RWPE2 (cell line): ENCODE measurements around the gene OR2D2.
A peak's percentile ranks its signal among the peaks of the same experiment; 100 is the strongest.
"Not testable (repeated sequence)": the region's sequence is repeated elsewhere in the genome, so short reads cannot be mapped to it uniquely, and the experiment has no call there.

Source experiments
- ATAC-seq: fragments of 200-7000 bp; cut with Tn5 transposase; 3 replicates; pipeline ENCODE4 v1.9.1; 2021; ENCODE audit warnings: low read depth
- DNase-seq: peaks from one replicate; pipeline ENCODE4 v3.0.0-alpha.2; 2020; ENCODE audit warnings: low spot score
- H3K27ac ChIP-seq: fragments of 450-650 bp; 2 replicates; pipeline ENCODE4 v1.5.1; 2017; ENCODE audit warnings: mild to moderate bottlenecking; ENCODE audit not compliant: poor library complexity, severe bottlenecking
- H3K27me3 ChIP-seq: fragments of 250-450 bp; sonication (Bioruptor Pico); 2 replicates; pipeline ENCODE4 v1.5.1; 2021; ENCODE audit warnings: mild to moderate bottlenecking, moderate library complexity; ENCODE audit not compliant: insufficient read depth, poor library complexity, severe bottlenecking
- H3K36me3 ChIP-seq: fragments of 250-450 bp; sonication (Bioruptor Pico); 2 replicates; pipeline ENCODE4 v1.5.1; 2020; ENCODE audit warnings: low read depth, mild to moderate bottlenecking, moderate library complexity
- H3K4me1 ChIP-seq: fragments of 250-450 bp; sonication (Bioruptor Pico); 2 replicates; pipeline ENCODE4 v1.5.1; 2021; ENCODE audit warnings: mild to moderate bottlenecking, moderate library complexity; ENCODE audit not compliant: insufficient read depth, poor library complexity, severe bottlenecking
- H3K4me3 ChIP-seq: fragments of 250-450 bp; sonication (Bioruptor Pico); 2 replicates; pipeline ENCODE4 v1.5.1; 2021; ENCODE audit warnings: mild to moderate bottlenecking, moderate library complexity; ENCODE audit not compliant: severe bottlenecking
- H3K9me3 ChIP-seq: fragments of 250-450 bp; sonication (Bioruptor Pico); 2 replicates; pipeline ENCODE4 v1.5.1; 2021; ENCODE audit warnings: mild to moderate bottlenecking, moderate library complexity; ENCODE audit not compliant: severe bottlenecking
- TF ChIP-seq, protein P1 (sequence below): fragments of 450-650 bp; IDR thresholded peaks from one replicate; pipeline ENCODE4 v1.5.1; 2017; ENCODE audit warnings: mild to moderate bottlenecking, moderate library complexity; ENCODE audit not compliant: poor library complexity, severe bottlenecking

OR2D2 gene

DNA sequence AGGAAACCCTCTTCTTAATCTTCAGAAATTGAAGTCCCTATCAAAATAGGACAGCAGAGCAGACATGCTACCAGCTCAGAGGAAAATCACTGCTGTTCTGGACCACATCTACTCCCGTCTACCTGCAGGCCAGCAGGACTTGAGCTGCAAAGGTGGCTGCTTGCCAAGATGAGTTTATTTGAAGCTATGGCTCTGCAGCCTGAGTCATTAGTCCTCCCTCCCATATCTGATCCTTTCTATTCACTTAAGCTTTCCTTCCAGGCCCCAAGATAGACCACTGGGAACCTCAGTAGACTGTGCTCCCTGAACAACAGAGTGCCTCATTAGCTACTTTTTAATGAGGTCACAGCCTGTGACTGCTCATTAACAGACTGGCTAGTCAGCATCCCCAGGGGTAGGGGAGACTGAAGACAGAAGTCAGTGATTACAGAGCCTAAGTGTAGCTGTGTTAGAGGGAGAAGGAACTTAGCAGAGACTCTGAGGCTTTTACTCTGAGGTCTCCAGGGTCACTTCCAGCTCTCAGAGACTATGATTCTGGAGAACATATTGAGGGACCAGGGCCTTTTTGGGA is 36.2 kb downstream of the OR2D2 start:
- Histone ChIP-seq H3K4me1 (no peaks in the 10 kb centered on the region), H3K27ac (no peak overlapping the region), H3K36me3 (no peaks in the 10 kb centered on the region), H3K27me3 (no peaks in the 10 kb centered on the region), H3K4me3 (no peak overlapping the region), H3K9me3 (no peaks in the 10 kb centered on the region)
- no peak for DNase-seq
- TF ChIP-seq, protein P1, sequence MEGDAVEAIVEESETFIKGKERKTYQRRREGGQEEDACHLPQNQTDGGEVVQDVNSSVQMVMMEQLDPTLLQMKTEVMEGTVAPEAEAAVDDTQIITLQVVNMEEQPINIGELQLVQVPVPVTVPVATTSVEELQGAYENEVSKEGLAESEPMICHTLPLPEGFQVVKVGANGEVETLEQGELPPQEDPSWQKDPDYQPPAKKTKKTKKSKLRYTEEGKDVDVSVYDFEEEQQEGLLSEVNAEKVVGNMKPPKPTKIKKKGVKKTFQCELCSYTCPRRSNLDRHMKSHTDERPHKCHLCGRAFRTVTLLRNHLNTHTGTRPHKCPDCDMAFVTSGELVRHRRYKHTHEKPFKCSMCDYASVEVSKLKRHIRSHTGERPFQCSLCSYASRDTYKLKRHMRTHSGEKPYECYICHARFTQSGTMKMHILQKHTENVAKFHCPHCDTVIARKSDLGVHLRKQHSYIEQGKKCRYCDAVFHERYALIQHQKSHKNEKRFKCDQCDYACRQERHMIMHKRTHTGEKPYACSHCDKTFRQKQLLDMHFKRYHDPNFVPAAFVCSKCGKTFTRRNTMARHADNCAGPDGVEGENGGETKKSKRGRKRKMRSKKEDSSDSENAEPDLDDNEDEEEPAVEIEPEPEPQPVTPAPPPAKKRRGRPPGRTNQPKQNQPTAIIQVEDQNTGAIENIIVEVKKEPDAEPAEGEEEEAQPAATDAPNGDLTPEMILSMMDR: no peak
- peak; percentile 91 for ATAC-seq

DNA sequence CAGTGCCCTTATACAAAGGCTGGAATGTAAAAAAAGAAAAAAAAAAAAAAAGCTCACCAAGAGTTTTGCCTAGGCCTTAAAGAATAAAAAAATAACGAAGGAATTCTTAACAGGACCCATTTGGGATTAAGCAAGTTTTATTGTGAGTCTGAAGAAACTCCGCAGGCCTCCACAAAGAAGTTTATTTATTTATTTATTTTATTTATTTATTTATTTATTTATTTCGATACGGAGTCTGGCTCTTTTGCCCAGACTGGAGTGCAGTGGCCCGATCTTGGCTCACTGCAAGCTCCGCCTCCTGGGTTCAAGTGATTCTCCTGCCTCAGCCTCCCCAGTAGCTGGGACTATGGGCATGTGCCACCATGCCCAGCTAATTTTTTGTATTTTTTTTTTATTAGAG is 37.5 kb downstream of the OR2D2 start:
- not testable (repeated sequence) for H3K4me3 ChIP-seq, ATAC-seq, H3K27ac ChIP-seq, H3K27me3 ChIP-seq, H3K9me3 ChIP-seq, DNase-seq, H3K4me1 ChIP-seq, H3K36me3 ChIP-seq

DNA sequence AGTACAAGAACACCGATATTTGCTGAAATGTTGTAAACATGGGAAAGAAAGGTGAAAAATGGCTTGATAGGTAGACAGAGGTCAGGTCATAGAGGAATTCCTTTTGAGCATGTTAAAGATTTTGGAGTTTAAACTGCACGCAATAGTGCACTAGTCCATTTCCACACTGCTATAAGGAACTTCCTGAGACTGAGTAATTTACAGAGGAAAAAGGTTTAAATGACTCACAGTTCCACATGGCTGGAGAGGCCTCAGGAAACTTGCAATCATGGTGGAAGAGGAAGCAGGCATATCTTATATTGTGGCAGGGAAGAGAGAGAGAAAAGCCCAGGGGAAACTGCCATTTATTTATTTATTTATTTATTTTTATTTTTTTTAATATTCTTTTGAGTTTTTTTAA is 41.8 kb downstream of the OR2D2 start:
- Histone ChIP-seq H3K27me3 (no peaks in the 10 kb centered on the region), H3K4me1 (no peaks in the 10 kb centered on the region), H3K27ac (no peak overlapping the region), H3K4me3 (no peak overlapping the region), H3K9me3 (no peaks in the 10 kb centered on the region), H3K36me3 (no peaks in the 10 kb centered on the region)
- ATAC-seq (no peak), DNase-seq (no peak)
- TF ChIP-seq, protein P1: no peak

DNA sequence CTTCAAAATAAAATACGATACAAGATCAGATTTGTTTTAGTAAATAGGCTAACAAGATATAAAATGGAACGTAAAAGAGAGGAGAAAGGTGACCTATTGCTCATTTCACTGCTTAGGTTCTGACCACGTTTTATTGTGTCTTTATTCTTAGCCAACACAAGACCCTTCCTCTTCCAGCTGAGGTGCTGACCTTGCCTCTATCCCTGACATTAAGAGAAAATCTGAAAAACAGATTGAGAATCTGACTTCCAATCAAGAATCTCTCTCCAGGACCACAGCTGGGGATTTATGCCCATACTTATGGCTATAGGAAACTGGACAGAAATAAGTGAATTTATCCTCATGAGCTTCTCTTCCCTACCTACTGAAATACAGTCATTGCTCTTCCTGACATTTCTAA is 46.9 kb downstream of the OR2D2 start, which contains the start of gene OR10A5:
Gene OR10A5, plus strand, starts transcription at position 301 of the 400 bp plus-strand sequence. Its CDS starts 0 bp downstream, at position 301.
- ATAC-seq (no peak), DNase-seq (no peak)
- Histone ChIP-seq H3K36me3 (no peaks in the 10 kb centered on the region), H3K27me3 (no peaks in the 10 kb centered on the region), H3K9me3 (no peaks in the 10 kb centered on the region), H3K27ac (no peak within 1 kb of the TSS), H3K4me3 (no peak within 1 kb of the TSS), H3K4me1 (no peaks in the 10 kb centered on the region)
- TF ChIP-seq, protein P1: no peak

DNA sequence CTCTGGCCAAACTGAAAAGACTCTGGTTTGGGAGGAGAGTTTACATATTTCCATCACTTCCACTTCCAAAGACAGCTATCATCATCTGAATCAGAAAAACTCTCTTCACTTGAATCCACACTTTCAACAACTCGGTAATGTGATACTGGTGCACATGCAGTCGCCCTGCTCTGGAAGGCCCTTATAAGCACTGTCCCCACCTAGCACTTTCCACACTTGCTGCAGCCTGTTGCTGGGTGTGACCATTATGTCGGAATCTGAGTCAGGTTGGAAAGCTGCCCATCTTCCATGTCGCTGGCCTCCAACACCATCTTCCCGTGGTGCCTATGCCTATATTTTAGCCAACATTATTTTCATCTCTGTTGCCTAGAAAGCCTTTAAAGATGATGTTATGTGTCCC is 47.9 kb downstream of the OR2D2 start:
- Histone ChIP-seq H3K4me3 (no peak overlapping the region), H3K9me3 (no peaks in the 10 kb centered on the region), H3K27ac (no peak overlapping the region), H3K36me3 (no peaks in the 10 kb centered on the region), H3K27me3 (no peaks in the 10 kb centered on the region), H3K4me1 (no peaks in the 10 kb centered on the region)
- ATAC-seq (no peak), DNase-seq (no peak)
- TF ChIP-seq, protein P1: no peak
